Measurements from ENCODE around the gene ACSM4. TPM values are rescaled to one million over a fixed set of nuclear protein-coding genes. Genes with fewer than 3 reads are reported as not detected.
"Not testable (repeated sequence)": the region's sequence is repeated elsewhere in the genome, so short reads cannot be mapped to it uniquely, and the experiment has no call there.

The ACSM4 gene
- total and polyA plus RNA-seq, 5 donors from 2014 or later, result not detected

GRCh38 chr12:7289743-7290142 lies 14.1 kb upstream of the ACSM4 start:
- H3K27me3 Mint-ChIP-seq, result peaks cover 27% of the 10 kb centered on the region

GRCh38 chr12:7290588-7290987 lies 13.3 kb upstream of the ACSM4 start:
- Mint-ChIP-seq H3K9me3 (peaks cover 0 to 26% (median 8%) of the 10 kb centered on the region in 7 donors), H3K27me3 (peaks cover 27% of the 10 kb centered on the region)
- not testable (repeated sequence) for H3K4me3 ChIP-seq (ENCODE audit: low read depth, low read length); H3K36me3 Mint-ChIP-seq; H3K9me3 ChIP-seq (ENCODE audit: control insufficient read depth in 2 of 2, low read length in 2 of 2); DNase-seq; H3K4me1 Mint-ChIP-seq; H3K27ac Mint-ChIP-seq; H3K4me3 Mint-ChIP-seq; H3K36me3 ChIP-seq (ENCODE audit: control insufficient read depth, insufficient read depth, low read length); H3K4me1 ChIP-seq (ENCODE audit: control insufficient read depth, insufficient read depth, low read length, poor library complexity, severe bottlenecking); ATAC-seq (ENCODE audit: low read depth in 2 of 2); H3K27me3 ChIP-seq (ENCODE audit: control insufficient read depth, insufficient read depth, low read length); H3K27ac ChIP-seq (ENCODE audit: insufficient read depth, low read length, poor library complexity, severe bottlenecking)

More at GRCh38 chr12:7289743-7290142, 14.1 kb upstream of the ACSM4 start:
- ATAC-seq (ENCODE audit: low read depth in 2 of 2) (no peak), DNase-seq (no peak)
- no peak overlapping the region for H3K27ac ChIP-seq (ENCODE audit: insufficient read depth, low read length, poor library complexity, severe bottlenecking)
- no peaks in the 10 kb centered on the region for H3K27me3 ChIP-seq (ENCODE audit: control insufficient read depth, insufficient read depth, low read length)
- Mint-ChIP-seq H3K27ac (no peak overlapping the region), H3K36me3 (no peaks in the 10 kb centered on the region), H3K4me3 (no peak overlapping the region), H3K4me1 (no peaks in the 10 kb centered on the region), H3K9me3 (peaks cover 0 to 30% (median 10%) of the 10 kb centered on the region in 7 donors)
- H3K9me3 ChIP-seq (ENCODE audit: control insufficient read depth in 2 of 2, low read length in 2 of 2), result peaks cover 0 to 3% of the 10 kb centered on the region in 2 experiments
- no peaks in the 10 kb centered on the region for H3K4me1 ChIP-seq (ENCODE audit: control insufficient read depth, insufficient read depth, low read length, poor library complexity, severe bottlenecking)
- H3K4me3 ChIP-seq (ENCODE audit: low read depth, low read length), result no peak overlapping the region
- no peaks in the 10 kb centered on the region for H3K36me3 ChIP-seq (ENCODE audit: control insufficient read depth, insufficient read depth, low read length)

- H3K27ac Mint-ChIP-seq, result no peak overlapping the region
- H3K27ac ChIP-seq (ENCODE audit: insufficient read depth, low read length, poor library complexity, severe bottlenecking), result no peak overlapping the region
- no peak for DNase-seq
- no peaks in the 10 kb centered on the region for H3K36me3 ChIP-seq (ENCODE audit: control insufficient read depth, insufficient read depth, low read length)
- H3K4me1 Mint-ChIP-seq, result no peaks in the 10 kb centered on the region
- no peaks in the 10 kb centered on the region for H3K4me1 ChIP-seq (ENCODE audit: control insufficient read depth, insufficient read depth, low read length, poor library complexity, severe bottlenecking)
- no peak overlapping the region for H3K4me3 ChIP-seq (ENCODE audit: low read depth, low read length)
- no peak overlapping the region for H3K4me3 Mint-ChIP-seq
- H3K27me3 Mint-ChIP-seq, result peaks cover 21% of the 10 kb centered on the region
- peaks cover 2% of the 10 kb centered on the region for H3K27me3 ChIP-seq (ENCODE audit: control insufficient read depth, insufficient read depth, low read length)
- no peaks in the 10 kb centered on the region for H3K36me3 Mint-ChIP-seq
- ATAC-seq (ENCODE audit: low read depth in 2 of 2), result no peak
- H3K9me3 ChIP-seq (ENCODE audit: control insufficient read depth in 2 of 2, low read length in 2 of 2), result peaks cover 0 to 3% of the 10 kb centered on the region in 2 experiments
- H3K9me3 Mint-ChIP-seq, result peaks cover 0 to 13% (median 3%) of the 10 kb centered on the region in 7 donors
Observed at GRCh38 chr12:7292300-7292699, 11.6 kb upstream of the ACSM4 start.

GRCh38 chr12:7293670-7294069 lies 10.2 kb upstream of the ACSM4 start:
- Mint-ChIP-seq H3K4me1 (no peaks in the 10 kb centered on the region), H3K27ac (no peak overlapping the region), H3K4me3 (no peak overlapping the region), H3K27me3 (peaks cover 31% of the 10 kb centered on the region), H3K9me3 (peaks cover 0 to 4% (median 2%) of the 10 kb centered on the region in 7 donors), H3K36me3 (no peaks in the 10 kb centered on the region)
- peaks cover 0 to 3% of the 10 kb centered on the region in 2 experiments for H3K9me3 ChIP-seq (ENCODE audit: control insufficient read depth in 2 of 2, low read length in 2 of 2)
- H3K4me1 ChIP-seq (ENCODE audit: control insufficient read depth, insufficient read depth, low read length, poor library complexity, severe bottlenecking), result no peaks in the 10 kb centered on the region
- DNase-seq (no peak), ATAC-seq (ENCODE audit: low read depth in 2 of 2) (no peak)
- H3K36me3 ChIP-seq (ENCODE audit: control insufficient read depth, insufficient read depth, low read length), result no peaks in the 10 kb centered on the region
- no peak overlapping the region for H3K27ac ChIP-seq (ENCODE audit: insufficient read depth, low read length, poor library complexity, severe bottlenecking)
- peaks cover 2% of the 10 kb centered on the region for H3K27me3 ChIP-seq (ENCODE audit: control insufficient read depth, insufficient read depth, low read length)
- H3K4me3 ChIP-seq (ENCODE audit: low read depth, low read length), result no peak overlapping the region

- DNase-seq, result no peak
- Histone ChIP-seq H3K27me3 (ENCODE audit: control insufficient read depth, insufficient read depth, low read length) (peaks cover 2% of the 10 kb centered on the region), H3K27ac (ENCODE audit: insufficient read depth, low read length, poor library complexity, severe bottlenecking) (no peak overlapping the region), H3K4me1 (ENCODE audit: control insufficient read depth, insufficient read depth, low read length, poor library complexity, severe bottlenecking) (no peaks in the 10 kb centered on the region), H3K9me3 (ENCODE audit: control insufficient read depth in 2 of 2, low read length in 2 of 2) (no peaks in the 10 kb centered on the region), H3K36me3 (ENCODE audit: control insufficient read depth, insufficient read depth, low read length) (no peaks in the 10 kb centered on the region), H3K4me3 (ENCODE audit: low read depth, low read length) (no peak overlapping the region)
- Mint-ChIP-seq H3K4me1 (no peaks in the 10 kb centered on the region), H3K27ac (no peak overlapping the region), H3K9me3 (peaks cover 0 to 2% (median under 1%) of the 10 kb centered on the region in 7 donors), H3K36me3 (no peaks in the 10 kb centered on the region), H3K27me3 (peaks cover 31% of the 10 kb centered on the region), H3K4me3 (no peak overlapping the region)
- ATAC-seq (ENCODE audit: low read depth in 2 of 2), result no peak
Observed at GRCh38 chr12:7295529-7295928, 8.3 kb upstream of the ACSM4 start.

- Histone ChIP-seq H3K4me3 (ENCODE audit: low read depth, low read length) (no peak overlapping the region), H3K27me3 (ENCODE audit: control insufficient read depth, insufficient read depth, low read length) (peaks cover 2% of the 10 kb centered on the region), H3K9me3 (ENCODE audit: control insufficient read depth in 2 of 2, low read length in 2 of 2) (no peaks in the 10 kb centered on the region), H3K36me3 (ENCODE audit: control insufficient read depth, insufficient read depth, low read length) (no peaks in the 10 kb centered on the region), H3K27ac (ENCODE audit: insufficient read depth, low read length, poor library complexity, severe bottlenecking) (no peak overlapping the region), H3K4me1 (ENCODE audit: control insufficient read depth, insufficient read depth, low read length, poor library complexity, severe bottlenecking) (no peaks in the 10 kb centered on the region)
- H3K4me1 Mint-ChIP-seq, result no peaks in the 10 kb centered on the region
- DNase-seq (no peak), ATAC-seq (ENCODE audit: low read depth in 2 of 2) (no peak)
- H3K4me3 Mint-ChIP-seq, result no peak overlapping the region
- H3K27ac Mint-ChIP-seq, result no peak overlapping the region
- no peaks in the 10 kb centered on the region for H3K9me3 Mint-ChIP-seq
- H3K36me3 Mint-ChIP-seq, result no peaks in the 10 kb centered on the region
- peaks cover 27% of the 10 kb centered on the region for H3K27me3 Mint-ChIP-seq
Observed at GRCh38 chr12:7297865-7298264, 6.0 kb upstream of the ACSM4 start.

- Histone ChIP-seq H3K27me3 (ENCODE audit: control insufficient read depth, insufficient read depth, low read length) (peaks cover 5% of the 10 kb centered on the region), H3K4me3 (ENCODE audit: low read depth, low read length) (no peak overlapping the region), H3K36me3 (ENCODE audit: control insufficient read depth, insufficient read depth, low read length) (no peaks in the 10 kb centered on the region), H3K4me1 (ENCODE audit: control insufficient read depth, insufficient read depth, low read length, poor library complexity, severe bottlenecking) (no peaks in the 10 kb centered on the region), H3K27ac (ENCODE audit: insufficient read depth, low read length, poor library complexity, severe bottlenecking) (no peak overlapping the region), H3K9me3 (ENCODE audit: control insufficient read depth in 2 of 2, low read length in 2 of 2) (no peaks in the 10 kb centered on the region)
- H3K4me1 Mint-ChIP-seq, result no peaks in the 10 kb centered on the region
- no peak overlapping the region for H3K27ac Mint-ChIP-seq
- H3K27me3 Mint-ChIP-seq, result peaks cover 17% of the 10 kb centered on the region
- H3K36me3 Mint-ChIP-seq, result no peaks in the 10 kb centered on the region
- ATAC-seq (ENCODE audit: low read depth in 2 of 2), result no peak
- H3K9me3 Mint-ChIP-seq, result no peaks in the 10 kb centered on the region
- DNase-seq, result no peak
- no peak overlapping the region for H3K4me3 Mint-ChIP-seq
Observed at GRCh38 chr12:7302266-7302986, 1.4 kb upstream of the ACSM4 start.

- no peaks in the 10 kb centered on the region for H3K9me3 ChIP-seq (ENCODE audit: control insufficient read depth in 2 of 2, low read length in 2 of 2)
- H3K4me1 ChIP-seq (ENCODE audit: control insufficient read depth, insufficient read depth, low read length, poor library complexity, severe bottlenecking), result no peaks in the 10 kb centered on the region
- H3K27me3 ChIP-seq (ENCODE audit: control insufficient read depth, insufficient read depth, low read length), result peaks cover 5% of the 10 kb centered on the region
- no peak overlapping the region for H3K27ac Mint-ChIP-seq
- no peaks in the 10 kb centered on the region for H3K9me3 Mint-ChIP-seq
- H3K27me3 Mint-ChIP-seq, result peaks cover 12% of the 10 kb centered on the region
- no peaks in the 10 kb centered on the region for H3K36me3 ChIP-seq (ENCODE audit: control insufficient read depth, insufficient read depth, low read length)
- ATAC-seq (ENCODE audit: low read depth in 2 of 2), result no peak
- no peaks in the 10 kb centered on the region for H3K4me1 Mint-ChIP-seq
- no peak overlapping the region for H3K4me3 Mint-ChIP-seq
- H3K4me3 ChIP-seq (ENCODE audit: low read depth, low read length), result no peak overlapping the region
- no peak for DNase-seq
- no peaks in the 10 kb centered on the region for H3K36me3 Mint-ChIP-seq
- no peak overlapping the region for H3K27ac ChIP-seq (ENCODE audit: insufficient read depth, low read length, poor library complexity, severe bottlenecking)
Observed at GRCh38 chr12:7303230-7303629, 642 bp upstream of the ACSM4 start.
